COLO829 (cell line): ENCODE measurements around the gene SLAMF8.

ENCODE experiments used
- DNase-seq: peaks from one replicate; pipeline ENCODE4 v3.0.0; 2012; ENCODE audit warnings: low spot score

SLAMF8 gene

GRCh38 chr1:159821171-159821867, 5.4 kb upstream of the SLAMF8 start:
- peak; percentile 90 for DNase-seq

DNA sequence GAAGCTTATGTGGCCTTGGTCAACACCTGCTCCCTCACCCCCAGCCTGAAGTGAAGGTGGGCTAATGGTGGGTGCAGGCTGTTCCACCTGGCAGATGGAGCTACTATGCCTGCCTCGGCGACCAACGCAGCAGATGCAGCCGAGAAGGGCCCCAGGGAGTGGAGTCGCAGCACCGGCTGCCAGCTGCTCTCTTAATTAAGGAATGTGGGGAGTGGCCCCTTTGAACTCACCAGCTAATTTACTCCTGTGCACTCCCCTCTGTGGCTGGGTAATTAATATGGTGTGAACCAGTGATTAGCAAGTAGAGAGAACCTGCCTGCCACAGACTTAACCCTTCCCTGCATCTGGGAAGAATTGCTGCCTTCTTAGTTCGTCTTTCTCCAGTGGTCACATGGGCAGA, 3.3 kb upstream of the SLAMF8 start:
- no peak for DNase-seq

- no peak for DNase-seq
Observed at GRCh38 chr1:159825564-159825963, 1.1 kb upstream of the SLAMF8 start.

- no peak for DNase-seq
Observed at GRCh38 chr1:159827102-159827490, 423 bp downstream of the SLAMF8 start.

- no peak for DNase-seq
Observed at GRCh38 chr1:159827549-159827948, 876 bp downstream of the SLAMF8 start.

GRCh38 chr1:159828176-159828575, 1.5 kb downstream of the SLAMF8 start:
- DNase-seq, result no peak

DNA sequence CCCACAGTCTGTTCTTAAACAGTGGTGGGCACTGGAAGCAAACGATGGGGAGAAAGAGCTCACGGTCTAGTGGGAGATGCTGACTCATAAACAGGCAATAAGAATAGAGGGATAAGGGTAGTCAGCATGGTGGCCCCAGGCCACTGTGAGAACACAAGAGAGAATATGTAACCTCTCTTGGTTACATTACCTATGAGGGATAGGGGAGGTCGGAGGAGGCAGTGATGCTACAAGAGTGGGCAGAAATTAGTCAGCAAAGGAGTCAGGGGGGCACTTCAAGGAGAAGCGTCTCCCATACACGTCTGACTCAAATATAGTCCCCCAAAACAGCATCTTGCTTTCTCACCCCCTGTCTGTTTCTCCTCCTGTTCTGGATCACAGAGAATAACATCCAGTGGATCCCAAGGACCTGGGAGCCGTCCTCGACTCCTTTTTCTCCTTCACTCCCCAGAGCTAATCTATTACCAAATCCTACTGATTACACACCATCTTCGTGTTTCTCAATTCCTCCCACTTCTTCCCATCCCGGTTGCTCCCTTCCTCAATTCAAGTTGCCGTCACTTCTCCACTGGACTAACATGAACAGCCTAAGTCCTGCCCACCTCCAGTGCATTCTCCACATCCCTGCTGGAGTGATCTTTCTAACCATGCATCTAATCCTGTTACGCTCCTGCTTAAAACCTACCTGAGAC, 2.1 kb downstream of the SLAMF8 start:
- no peak for DNase-seq

DNA sequence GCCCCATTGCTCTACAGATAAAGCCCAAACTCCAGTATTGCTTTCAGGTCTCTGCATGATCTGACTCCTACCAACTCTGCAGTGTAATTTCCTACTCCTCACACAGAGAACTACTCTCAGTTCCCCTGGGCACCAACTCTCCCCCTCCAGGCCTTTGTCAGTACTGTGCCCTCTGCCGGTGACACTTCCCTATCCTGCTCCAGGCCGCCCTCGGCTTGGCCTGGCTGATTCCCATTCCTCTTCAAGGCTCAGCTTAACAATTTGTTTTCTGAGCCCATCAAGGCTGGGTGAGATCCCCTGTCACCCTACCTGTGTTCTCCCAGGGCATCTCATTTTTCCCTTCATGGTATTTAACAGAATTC, 2.6 kb downstream of the SLAMF8 start:
- DNase-seq, result no peak

GRCh38 chr1:159829822-159830465, 3.3 kb downstream of the SLAMF8 start:
- no peak for DNase-seq

DNA sequence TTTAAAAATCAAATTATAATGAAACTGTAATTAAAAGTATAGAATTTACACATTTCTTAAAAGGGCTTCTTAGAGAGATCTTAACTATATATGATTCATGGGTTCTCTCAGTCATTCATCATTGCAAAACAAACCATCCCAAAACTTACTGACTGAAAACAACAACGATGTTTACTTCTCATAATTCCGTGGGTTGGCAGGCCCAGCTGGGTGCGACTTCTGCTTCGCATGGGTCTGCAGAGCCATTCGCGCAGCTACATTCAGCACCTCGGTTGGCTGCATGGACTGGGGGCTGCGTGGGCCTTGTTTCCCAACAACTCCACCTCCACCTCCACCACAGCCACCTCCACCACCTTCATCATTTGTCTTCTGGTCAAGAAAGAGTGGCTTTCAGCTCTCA, 4.0 kb downstream of the SLAMF8 start:
- DNase-seq, result no peak

GRCh38 chr1:159831412-159832141, 4.9 kb downstream of the SLAMF8 start:
- no peak for DNase-seq

DNA sequence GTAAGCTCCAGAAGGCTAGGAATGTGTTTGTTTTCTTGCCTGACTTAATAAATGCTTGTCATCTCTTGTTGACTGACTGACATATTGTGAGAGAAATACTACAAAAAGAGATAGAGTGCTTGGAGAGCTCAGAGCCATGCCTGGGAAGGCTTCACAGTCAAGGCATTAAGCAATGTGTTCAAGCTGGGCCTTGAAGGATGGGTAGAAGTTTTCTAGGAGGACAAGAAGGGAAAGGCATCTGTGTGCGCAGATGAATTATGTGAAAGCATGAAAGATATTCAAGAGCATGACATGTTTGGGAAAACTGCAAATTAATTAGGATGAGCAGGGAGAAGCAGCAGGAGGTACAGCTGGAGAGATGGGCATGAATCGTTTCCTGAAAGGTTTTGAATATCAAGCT, 5.6 kb downstream of the SLAMF8 start:
- DNase-seq, result no peak

GRCh38 chr1:159835356-159835755, 8.7 kb downstream of the SLAMF8 start:
- no peak for DNase-seq

- no peak for DNase-seq
Observed at GRCh38 chr1:159835862-159836525, 9.3 kb downstream of the SLAMF8 start.

DNA sequence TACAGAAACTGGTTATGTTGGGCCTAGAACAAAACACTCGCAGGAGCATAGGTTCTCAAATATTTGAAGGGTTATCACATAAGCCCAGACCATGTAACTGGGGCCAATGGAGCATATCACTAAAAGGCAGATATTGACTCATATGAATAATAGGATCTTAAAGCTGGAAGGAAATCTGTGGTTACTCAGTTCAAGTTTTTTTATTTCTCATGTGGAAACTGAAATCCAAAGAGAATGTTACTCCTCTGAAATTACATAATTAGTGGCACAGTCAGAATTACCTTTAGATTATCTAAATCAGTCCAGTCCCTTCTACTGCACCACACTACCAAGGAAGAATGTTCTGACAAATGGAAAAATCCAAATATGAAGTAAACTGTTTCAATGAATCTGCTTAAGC, 12.0 kb downstream of the SLAMF8 start:
- no peak for DNase-seq

GRCh38 chr1:159839116-159839849, 12.6 kb downstream of the SLAMF8 start:
- DNase-seq, result no peak

- no peak for DNase-seq
Observed at GRCh38 chr1:159841749-159842148, 15.1 kb downstream of the SLAMF8 start.

- no peak for DNase-seq
Observed at GRCh38 chr1:159843459-159843858, 16.8 kb downstream of the SLAMF8 start.

DNA sequence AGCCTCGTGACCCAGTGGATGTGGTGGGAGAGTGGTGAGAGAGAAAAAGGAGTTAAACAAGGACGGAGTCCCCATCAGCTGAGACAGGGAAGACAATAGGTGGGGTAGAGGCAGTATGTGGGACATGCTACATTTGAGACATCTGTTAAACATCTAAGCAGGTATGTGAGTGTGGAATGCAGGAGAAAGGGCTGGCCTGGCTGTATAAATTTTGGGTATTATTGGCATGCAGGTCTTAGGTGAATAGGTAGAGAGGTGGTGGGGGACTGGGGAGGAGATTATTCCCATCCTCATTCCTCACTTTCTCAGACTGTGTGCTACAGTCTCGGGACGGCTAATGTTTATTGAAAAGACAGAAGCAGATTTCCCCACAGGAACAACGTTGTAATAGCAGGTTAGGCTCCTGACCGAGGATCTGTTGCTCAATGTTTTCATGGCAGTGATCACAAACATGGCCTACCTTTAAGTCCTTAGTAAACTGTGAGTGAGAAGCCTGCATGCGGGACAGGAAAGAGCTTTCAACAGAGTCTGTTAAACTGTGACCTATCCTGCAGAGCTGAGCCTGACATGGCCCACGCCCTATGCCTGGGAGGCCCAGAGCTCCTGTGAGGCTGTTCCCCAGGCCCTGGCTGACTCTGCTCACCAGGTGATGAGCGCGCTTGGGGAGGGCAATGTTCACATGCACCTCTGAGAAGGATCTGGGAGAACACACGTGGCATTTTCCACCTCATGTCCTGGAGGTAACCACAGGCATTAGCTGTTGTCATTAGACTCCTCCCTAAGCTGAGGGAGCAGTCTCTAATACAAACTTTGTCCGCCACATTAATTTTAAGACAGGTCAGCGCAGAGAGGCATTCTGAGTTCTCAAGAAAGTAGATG, 19.3 kb downstream of the SLAMF8 start:
- DNase-seq, result no peak

- no peak for DNase-seq
Observed at GRCh38 chr1:159847231-159847630, 20.6 kb downstream of the SLAMF8 start.

- no peak for DNase-seq
Observed at GRCh38 chr1:159848326-159848725, 21.7 kb downstream of the SLAMF8 start.
